K562 (cell line): Measurements from ENCODE around the gene KIFC3. TPM values are rescaled to one million over a fixed set of nuclear protein-coding genes. Genes with fewer than 3 reads are reported as not detected.

Source experiments
- ATF6 ChIP-seq: sonication (generic); formaldehyde crosslinking; IDR thresholded peaks from 2 replicates; pipeline ENCODE4 v1.4.0; 2020; ENCODE audit warnings: mild to moderate bottlenecking, missing genetic modification reagents
- CBX2 ChIP-seq: fragments of 200-600 bp; sonication (generic); IDR thresholded peaks from one replicate; pipeline ENCODE4 v1.6.1; 2012; ENCODE audit warnings: mild to moderate bottlenecking, low read length, inconsistent platforms; ENCODE audit not compliant: insufficient read depth, poor library complexity, severe bottlenecking
- EGR1 ChIP-seq: fragments of 450-650 bp; conservative IDR thresholded peaks from 2 replicates; pipeline ENCODE4 v1.6.1; 2017; ENCODE audit warnings: mild to moderate bottlenecking
- ETV1 ChIP-seq: fragments of 450-650 bp; conservative IDR thresholded peaks from 2 replicates; pipeline ENCODE4 v1.6.1; 2016; ENCODE audit warnings: missing genetic modification characterization, control low read depth, low read depth, missing compliant biosample characterization
- FOSL1 ChIP-seq: fragments of 200-800 bp; sonication (Bioruptor generic); conservative IDR thresholded peaks from 2 replicates; pipeline ENCODE4 v1.6.1; 2016; ENCODE audit warnings: missing genetic modification characterization, missing compliant biosample characterization
- MCM5 ChIP-seq: fragments of 450-650 bp; IDR thresholded peaks from 2 replicates; pipeline ENCODE4 v1.6.1; 2016; ENCODE audit warnings: low read depth
- POLR3A ChIP-seq: IDR thresholded peaks from 2 replicates; pipeline ENCODE4 v1.6.1; 2011; ENCODE audit warnings: borderline replicate concordance, mild to moderate bottlenecking, moderate library complexity; ENCODE audit not compliant: insufficient read length, insufficient read depth; ENCODE audit errors: extremely low read depth
- PRMT5 ChIP-seq: sonication (generic); formaldehyde crosslinking; IDR thresholded peaks from 2 replicates; pipeline ENCODE4 v1.5.0; 2020; ENCODE audit warnings: missing genetic modification reagents
- TAF7 ChIP-seq: fragments of 450-650 bp; IDR thresholded peaks from 2 replicates; pipeline ENCODE4 v1.6.1; 2016; ENCODE audit warnings: missing genetic modification characterization, missing compliant biosample characterization
- TCF7L2 ChIP-seq: fragments of 150-350 bp; IDR thresholded peaks from 2 replicates; pipeline ENCODE4 v1.6.1; 2016; ENCODE audit warnings: low read depth, mild to moderate bottlenecking, low read length, moderate library complexity
- ZNF121 ChIP-seq: sonication (generic); formaldehyde crosslinking; conservative IDR thresholded peaks from 2 replicates; pipeline ENCODE4 v1.8.0; 2022; ENCODE audit warnings: missing genetic modification reagents
- ZNF175 ChIP-seq: fragments of 200-800 bp; sonication (Bioruptor generic); IDR thresholded peaks from 2 replicates; pipeline ENCODE4 v1.6.1; 2016; ENCODE audit warnings: low read depth, mild to moderate bottlenecking, missing genetic modification characterization, missing compliant biosample characterization
- ZNF699 ChIP-seq: fragments of 250-450 bp; sonication (Bioruptor Pico); IDR thresholded peaks from 2 replicates; pipeline ENCODE4 v1.8.0; 2021; ENCODE audit warnings: mild to moderate bottlenecking, moderate library complexity; ENCODE audit not compliant: insufficient replicate concordance
- polyA plus RNA-seq, 8 experiments: library from polyadenylated mRNA; depleted of rRNA in 4 of 8; stranded (reverse) in 5 of 8; unstranded in 3 of 8; fragments of >200 nt; fragmentation: Nextera tagmentation in 2 of 8; fragmentation: Illumina TruSeq in 1 of 8; extraction: Ambion mirVana in 2 of 8; extraction: Trizol in 1 of 8; gene quantifications; 2 replicates each; pipeline versions ENCODE4 v1.2.1 to v1.2.3, GENCODE V29; 2011 to 2014; ENCODE audit warnings: inconsistent platforms in 1 of 8, missing spikeins in 1 of 8
- total RNA-seq, 7 experiments: library from RNA; depleted of rRNA in 6 of 7; stranded (reverse); fragments of >200 nt in 6 of 7; fragmentation: Illumina TruSeq in 2 of 7; extraction: Trizol in 2 of 7; gene quantifications; 2 replicates each; pipeline versions ENCODE4 v1.2.1 to v1.2.3, GENCODE V29; 2011 to 2021; ENCODE audit warnings: low replicate concordance in 1 of 7
- TF ChIP-seq, protein P1 (sequence below): fragments of 200-600 bp; sonication (generic); IDR thresholded peaks from one replicate; pipeline ENCODE4 v1.6.1; 2012; ENCODE audit warnings: mild to moderate bottlenecking, low read depth, low read length, inconsistent platforms

Gene KIFC3
- total and polyA plus RNA-seq, 9 of the 15 experiments (the other 6 are each of a cell fraction or from before 2014, with no cell fraction given): 0.23 to 105 (median 26.2) TPM

GRCh38 chr16:57800200-57801097 lies 1.8 kb downstream of the KIFC3 start (continued):
- TF ChIP-seq ATF6 (CRISPR knock-in tag) (peak; percentile 84; the same call in 1 of the 2 replicates), CBX2 (no peak), ETV1 (tag) (peak; percentile 53), TCF7L2 (no peak), ZNF121 (CRISPR knock-in tag) (no peak), TAF7 (tag) (no peak), MCM5 (no peak), ZNF699 (no peak), FOSL1 (no peak; the same call in 1 of the 2 replicates), EGR1 (no peak), ZNF175 (CRISPR knock-in tag) (no peak), POLR3A (no peak), PRMT5 (CRISPR knock-in tag) (no peak)
- TF ChIP-seq, protein P1, sequence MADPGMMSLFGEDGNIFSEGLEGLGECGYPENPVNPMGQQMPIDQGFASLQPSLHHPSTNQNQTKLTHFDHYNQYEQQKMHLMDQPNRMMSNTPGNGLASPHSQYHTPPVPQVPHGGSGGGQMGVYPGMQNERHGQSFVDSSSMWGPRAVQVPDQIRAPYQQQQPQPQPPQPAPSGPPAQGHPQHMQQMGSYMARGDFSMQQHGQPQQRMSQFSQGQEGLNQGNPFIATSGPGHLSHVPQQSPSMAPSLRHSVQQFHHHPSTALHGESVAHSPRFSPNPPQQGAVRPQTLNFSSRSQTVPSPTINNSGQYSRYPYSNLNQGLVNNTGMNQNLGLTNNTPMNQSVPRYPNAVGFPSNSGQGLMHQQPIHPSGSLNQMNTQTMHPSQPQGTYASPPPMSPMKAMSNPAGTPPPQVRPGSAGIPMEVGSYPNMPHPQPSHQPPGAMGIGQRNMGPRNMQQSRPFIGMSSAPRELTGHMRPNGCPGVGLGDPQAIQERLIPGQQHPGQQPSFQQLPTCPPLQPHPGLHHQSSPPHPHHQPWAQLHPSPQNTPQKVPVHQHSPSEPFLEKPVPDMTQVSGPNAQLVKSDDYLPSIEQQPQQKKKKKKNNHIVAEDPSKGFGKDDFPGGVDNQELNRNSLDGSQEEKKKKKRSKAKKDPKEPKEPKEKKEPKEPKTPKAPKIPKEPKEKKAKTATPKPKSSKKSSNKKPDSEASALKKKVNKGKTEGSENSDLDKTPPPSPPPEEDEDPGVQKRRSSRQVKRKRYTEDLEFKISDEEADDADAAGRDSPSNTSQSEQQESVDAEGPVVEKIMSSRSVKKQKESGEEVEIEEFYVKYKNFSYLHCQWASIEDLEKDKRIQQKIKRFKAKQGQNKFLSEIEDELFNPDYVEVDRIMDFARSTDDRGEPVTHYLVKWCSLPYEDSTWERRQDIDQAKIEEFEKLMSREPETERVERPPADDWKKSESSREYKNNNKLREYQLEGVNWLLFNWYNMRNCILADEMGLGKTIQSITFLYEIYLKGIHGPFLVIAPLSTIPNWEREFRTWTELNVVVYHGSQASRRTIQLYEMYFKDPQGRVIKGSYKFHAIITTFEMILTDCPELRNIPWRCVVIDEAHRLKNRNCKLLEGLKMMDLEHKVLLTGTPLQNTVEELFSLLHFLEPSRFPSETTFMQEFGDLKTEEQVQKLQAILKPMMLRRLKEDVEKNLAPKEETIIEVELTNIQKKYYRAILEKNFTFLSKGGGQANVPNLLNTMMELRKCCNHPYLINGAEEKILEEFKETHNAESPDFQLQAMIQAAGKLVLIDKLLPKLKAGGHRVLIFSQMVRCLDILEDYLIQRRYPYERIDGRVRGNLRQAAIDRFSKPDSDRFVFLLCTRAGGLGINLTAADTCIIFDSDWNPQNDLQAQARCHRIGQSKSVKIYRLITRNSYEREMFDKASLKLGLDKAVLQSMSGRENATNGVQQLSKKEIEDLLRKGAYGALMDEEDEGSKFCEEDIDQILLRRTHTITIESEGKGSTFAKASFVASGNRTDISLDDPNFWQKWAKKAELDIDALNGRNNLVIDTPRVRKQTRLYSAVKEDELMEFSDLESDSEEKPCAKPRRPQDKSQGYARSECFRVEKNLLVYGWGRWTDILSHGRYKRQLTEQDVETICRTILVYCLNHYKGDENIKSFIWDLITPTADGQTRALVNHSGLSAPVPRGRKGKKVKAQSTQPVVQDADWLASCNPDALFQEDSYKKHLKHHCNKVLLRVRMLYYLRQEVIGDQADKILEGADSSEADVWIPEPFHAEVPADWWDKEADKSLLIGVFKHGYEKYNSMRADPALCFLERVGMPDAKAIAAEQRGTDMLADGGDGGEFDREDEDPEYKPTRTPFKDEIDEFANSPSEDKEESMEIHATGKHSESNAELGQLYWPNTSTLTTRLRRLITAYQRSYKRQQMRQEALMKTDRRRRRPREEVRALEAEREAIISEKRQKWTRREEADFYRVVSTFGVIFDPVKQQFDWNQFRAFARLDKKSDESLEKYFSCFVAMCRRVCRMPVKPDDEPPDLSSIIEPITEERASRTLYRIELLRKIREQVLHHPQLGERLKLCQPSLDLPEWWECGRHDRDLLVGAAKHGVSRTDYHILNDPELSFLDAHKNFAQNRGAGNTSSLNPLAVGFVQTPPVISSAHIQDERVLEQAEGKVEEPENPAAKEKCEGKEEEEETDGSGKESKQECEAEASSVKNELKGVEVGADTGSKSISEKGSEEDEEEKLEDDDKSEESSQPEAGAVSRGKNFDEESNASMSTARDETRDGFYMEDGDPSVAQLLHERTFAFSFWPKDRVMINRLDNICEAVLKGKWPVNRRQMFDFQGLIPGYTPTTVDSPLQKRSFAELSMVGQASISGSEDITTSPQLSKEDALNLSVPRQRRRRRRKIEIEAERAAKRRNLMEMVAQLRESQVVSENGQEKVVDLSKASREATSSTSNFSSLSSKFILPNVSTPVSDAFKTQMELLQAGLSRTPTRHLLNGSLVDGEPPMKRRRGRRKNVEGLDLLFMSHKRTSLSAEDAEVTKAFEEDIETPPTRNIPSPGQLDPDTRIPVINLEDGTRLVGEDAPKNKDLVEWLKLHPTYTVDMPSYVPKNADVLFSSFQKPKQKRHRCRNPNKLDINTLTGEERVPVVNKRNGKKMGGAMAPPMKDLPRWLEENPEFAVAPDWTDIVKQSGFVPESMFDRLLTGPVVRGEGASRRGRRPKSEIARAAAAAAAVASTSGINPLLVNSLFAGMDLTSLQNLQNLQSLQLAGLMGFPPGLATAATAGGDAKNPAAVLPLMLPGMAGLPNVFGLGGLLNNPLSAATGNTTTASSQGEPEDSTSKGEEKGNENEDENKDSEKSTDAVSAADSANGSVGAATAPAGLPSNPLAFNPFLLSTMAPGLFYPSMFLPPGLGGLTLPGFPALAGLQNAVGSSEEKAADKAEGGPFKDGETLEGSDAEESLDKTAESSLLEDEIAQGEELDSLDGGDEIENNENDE: no peak
